GM19240 (cell line): ENCODE measurements around the gene ASCC1.
"Not testable (repeated sequence)": the region's sequence is repeated elsewhere in the genome, so short reads cannot be mapped to it uniquely, and the experiment has no call there.

ENCODE experiments used
- DNase-seq: peaks from one replicate; pipeline ENCODE4 v3.0.0; 2011; ENCODE audit warnings: low spot score; ENCODE audit not compliant: insufficient read length

Gene ASCC1

GRCh38 chr10:72126872-72127232, 89.2 kb downstream of the ASCC1 start:
- no peak for DNase-seq

DNA sequence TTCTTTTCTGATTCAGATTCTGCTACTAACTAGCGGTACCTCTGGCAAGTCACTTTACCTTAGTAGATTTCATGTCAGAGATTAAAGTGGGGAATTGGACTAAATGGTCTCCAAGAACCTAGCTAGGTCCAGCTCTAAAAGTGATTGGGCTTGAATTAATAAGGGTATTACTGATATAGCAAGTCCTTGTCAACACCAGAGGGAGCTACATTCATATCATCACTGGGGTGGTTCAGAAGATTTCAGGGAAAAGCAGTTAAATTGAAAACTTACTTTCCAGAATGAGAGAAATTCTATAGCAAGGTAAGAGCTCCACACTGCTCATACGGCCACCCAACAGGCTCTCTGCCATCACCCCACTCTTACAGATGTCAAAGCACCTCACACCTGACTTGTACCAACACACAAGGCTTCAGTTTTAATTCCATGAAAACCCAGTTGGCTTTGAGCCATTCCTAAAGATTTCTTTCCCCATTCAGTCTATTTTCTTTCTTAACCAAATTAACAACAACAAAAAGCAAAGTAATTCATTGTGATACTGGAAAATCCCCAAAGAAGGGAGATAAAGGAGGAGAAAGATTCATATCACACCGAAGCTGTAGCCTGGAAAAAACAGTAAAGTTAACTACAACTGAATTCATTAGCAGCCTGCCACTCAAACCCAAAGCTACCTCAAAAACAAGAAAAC, 89.7 kb downstream of the ASCC1 start:
- no peak for DNase-seq

DNA sequence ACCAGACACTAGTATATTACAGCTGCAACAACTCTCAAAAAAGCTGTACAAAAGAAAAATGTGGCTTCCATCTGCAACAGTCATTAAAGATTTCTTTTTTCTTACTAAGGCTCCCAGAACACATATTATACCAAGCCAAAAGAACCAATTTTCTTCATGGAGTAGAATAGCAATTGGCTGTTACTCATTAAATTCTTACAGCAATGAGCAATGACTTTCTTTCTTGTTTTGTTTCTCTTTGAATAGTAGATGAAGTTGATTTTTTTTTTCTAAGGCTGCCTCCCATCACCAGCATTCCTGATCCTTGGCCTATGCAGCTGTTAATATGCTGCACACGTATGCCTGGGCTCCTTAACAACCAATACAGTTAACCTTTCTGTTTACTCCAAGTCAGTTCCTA, 91.1 kb downstream of the ASCC1 start:
- no peak for DNase-seq

DNA sequence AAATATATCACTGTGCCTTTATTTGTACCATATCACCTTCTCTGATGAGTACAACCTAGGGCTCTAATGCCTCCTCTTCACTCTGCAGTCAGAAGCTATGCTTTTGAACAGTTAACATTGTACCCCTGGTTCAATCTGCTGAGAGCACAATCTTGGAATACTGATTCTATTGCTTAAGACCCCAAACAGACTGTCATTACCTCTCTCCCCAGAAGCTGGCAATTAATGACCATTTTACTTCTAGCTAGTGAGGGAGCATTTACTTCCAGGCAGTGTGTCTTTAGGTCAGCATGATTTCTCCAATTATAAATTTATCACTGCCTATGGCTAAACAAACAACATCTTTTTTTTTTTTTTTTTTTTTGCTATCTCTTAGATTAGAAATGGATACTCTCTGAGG, 91.7 kb downstream of the ASCC1 start:
- no peak for DNase-seq

GRCh38 chr10:72123616-72124015, 92.5 kb downstream of the ASCC1 start:
- no peak for DNase-seq

DNA sequence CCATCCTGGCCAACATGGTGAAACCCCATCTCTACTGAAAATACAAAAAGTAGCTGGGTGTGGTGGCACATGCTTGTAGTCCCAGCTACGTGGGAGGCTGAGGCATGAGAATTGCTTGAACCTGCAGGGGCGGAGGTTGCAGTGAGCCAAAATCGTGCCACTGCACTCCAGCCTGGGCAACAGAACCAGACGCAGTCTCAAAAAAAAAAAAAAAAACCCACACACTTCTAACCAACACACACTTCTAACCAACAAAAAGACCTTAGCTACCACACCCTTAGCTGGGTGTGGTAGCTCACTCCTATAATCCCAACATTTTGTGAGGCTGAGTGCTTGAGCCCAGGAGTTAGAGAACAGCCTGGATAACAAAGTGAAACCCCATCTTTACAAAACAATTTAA, 93.9 kb downstream of the ASCC1 start:
- no peak for DNase-seq

DNA sequence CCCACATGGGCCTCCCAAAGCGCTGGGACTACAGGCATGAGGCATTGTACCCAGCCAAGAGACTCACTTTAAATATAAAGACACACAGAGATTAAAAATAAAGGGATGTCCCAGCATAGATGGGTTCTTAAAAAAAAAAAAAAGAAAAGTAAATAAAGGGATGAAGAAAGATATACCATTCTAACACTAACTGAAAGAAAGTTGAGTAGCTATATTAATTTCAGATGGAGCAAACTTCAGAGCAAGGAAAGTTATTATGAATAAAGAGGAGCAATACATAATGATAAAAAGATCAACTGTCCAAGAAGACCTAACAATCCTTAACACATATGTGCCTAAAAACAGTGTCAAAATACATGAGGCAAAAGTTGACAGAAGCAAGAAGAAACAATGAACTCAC, 94.7 kb downstream of the ASCC1 start:
- no peak for DNase-seq

DNA sequence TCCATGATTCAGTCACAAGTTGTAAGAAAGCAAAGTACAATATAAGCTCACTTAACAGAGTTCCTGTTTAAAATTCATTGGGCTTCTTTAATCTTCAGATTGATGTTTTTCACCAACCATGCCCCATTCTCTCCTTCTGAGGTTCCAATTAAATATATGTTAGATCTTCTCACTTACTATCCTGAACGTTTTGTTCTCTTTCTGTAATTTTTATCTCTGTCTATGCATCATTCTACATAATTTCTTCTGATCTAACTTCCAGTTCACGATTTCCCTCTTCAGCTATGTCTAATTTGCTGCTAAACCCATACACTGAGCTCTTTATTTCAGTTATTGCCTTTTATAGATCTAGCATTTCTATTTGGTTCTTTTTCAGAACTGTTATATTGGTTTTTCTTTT, 99.7 kb downstream of the ASCC1 start:
- DNase-seq, result no peak

DNA sequence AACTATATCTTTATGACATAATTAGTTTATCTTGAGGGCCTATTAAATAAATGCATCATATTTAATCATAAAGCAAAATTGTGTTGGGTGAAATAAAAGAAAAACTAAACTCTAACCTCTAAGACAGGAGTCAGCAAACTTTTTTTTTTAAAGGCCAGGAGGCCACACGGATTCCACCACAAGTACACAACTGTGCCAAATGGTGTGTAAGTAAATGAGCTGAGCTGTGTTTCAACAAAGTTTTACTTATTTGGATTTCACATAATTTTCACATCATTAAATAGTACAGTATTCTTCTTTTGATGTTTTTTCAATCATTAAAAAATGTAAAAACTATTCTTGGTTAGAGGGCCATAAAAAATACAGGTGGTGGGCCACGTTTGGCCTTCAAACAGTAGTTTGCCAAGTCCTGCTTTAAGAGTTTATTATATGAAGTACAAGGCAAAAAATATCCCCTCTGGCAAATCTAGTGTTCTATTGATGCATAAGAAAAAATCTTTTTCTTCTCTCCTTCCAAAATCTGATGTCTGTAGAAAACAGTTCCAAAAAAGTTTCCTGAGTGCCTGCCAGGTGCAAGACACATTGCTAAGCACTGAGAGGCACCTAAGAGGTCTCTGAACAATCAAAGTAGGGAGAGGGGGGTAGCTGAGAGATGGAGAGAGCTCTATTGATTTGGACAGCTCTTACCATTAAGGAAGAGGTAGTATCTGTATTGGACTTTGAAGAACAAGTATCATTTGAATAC, 101.2 kb downstream of the ASCC1 start:
- no peak for DNase-seq

- DNase-seq, result no peak
These were observed 105.2 kb downstream of the ASCC1 start for GRCh38 chr10:72110673-72111401.

- DNase-seq, result no peak
These were observed 106.4 kb downstream of the ASCC1 start for GRCh38 chr10:72109636-72110157.

- DNase-seq, result no peak
These were observed 107.0 kb downstream of the ASCC1 start for GRCh38 chr10:72108830-72109635.

- DNase-seq, result not testable (repeated sequence)
These were observed 108.1 kb downstream of the ASCC1 start for GRCh38 chr10:72108004-72108370.

DNA sequence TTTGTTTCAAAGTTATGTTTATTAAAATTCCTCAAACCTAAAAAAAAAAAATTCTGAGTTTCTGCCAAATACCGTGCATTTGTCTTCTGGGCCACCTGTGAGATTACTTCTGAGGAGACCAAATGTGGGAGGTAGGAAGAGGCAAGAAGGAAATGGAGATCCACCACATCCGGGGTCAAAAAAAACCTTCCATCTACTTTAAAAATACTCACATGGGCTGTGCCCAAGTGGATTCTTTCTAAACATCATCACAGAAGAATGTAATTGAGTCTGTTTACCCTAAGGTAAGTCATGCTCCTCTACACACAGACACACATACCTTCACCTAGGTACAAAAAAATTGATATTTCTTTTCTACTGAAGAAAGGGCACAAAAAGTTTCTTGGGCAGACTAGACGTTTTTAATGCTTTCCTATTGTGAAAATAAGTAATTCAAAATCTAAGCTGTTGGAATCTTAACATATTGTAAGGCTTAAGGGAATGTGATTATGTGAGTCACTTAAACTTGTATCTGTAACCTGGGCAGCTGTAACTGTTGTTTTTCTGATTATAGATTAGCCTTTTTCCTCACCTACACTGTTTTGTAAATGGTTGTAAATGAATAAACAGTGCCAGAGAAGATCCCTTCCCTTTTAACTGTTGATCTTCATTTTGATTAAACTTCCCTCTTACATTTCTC, 108.6 kb downstream of the ASCC1 start:
- no peak for DNase-seq

DNA sequence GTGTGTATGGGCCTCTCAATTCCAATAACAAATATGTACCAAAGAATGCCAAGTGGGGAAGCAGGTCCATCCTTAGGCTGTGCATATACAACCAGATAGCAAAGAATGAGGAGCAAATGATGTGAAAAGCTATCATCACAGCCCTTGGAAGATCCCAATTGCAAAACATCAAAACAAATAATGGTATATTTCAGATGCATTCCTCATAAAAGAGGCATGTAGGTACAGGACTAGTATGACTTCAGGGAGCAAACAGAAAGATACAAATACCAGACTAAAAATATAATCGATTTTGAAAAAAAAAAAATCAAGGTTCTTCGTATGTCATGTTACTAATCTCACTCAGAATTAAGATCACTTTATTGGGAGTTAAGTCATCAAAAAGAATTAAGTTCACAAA, 109.2 kb downstream of the ASCC1 start:
- no peak for DNase-seq

DNA sequence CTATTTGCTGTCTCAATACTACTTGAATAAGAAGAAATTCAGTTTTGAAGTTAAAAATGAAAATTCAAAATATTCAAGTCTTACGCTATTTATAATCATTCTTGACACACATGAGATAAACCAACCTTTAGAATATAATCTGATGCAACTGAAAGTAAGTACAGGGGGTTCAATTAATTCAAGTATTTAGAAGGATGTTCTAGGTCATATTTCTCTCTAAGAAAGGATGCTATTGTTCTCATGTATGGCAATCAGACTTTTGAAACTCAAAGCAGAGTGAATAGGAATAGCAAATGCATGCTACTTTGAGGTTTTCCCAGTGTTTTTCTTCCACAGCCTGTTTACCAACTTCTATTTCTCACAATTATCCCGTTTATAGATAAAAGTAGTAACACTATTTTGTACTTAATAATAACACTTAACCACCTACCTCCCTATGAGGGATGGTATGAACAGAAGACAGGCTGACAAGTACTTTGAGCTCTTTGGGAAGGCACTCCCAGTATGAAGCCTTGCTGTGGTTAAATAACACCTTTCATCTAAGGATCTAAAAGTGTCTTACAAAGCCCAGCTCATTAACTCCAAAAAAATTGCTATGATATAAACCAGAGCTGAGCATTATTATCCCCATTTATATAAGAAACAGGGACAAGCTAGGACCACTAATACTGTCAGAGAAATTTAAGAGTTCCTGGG, 109.8 kb downstream of the ASCC1 start:
- no peak for DNase-seq

GRCh38 chr10:72105710-72106109, 110.4 kb downstream of the ASCC1 start:
- DNase-seq, result no peak

- no peak for DNase-seq
These were observed 111.0 kb downstream of the ASCC1 start for GRCh38 chr10:72105098-72105475.

- DNase-seq, result no peak
These were observed 111.5 kb downstream of the ASCC1 start for GRCh38 chr10:72104472-72105097.

DNA sequence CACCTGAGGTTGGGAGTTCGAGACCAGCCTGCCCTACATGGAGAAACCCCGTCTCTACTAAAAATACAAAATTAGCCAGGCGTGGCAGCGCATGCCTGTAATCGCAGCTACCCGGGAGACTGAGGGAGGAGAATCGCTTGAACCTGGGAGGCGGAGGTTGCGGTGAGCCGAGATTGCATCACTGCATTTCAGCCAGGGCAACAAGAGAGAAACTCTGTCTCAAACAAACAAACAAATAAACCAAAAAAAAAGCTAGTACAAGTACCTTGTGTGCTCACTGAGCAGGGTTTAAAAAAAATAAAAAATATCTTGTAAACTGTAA, 116.5 kb downstream of the ASCC1 start:
- DNase-seq, result no peak
